Non-pigmented ciliary epithelial cell (primary cell): ENCODE results near the gene KRTAP10-6.
"Not testable (repeated sequence)": the region's sequence is repeated elsewhere in the genome, so short reads cannot be mapped to it uniquely, and the experiment has no call there.

Source experiments
- DNase-seq: peaks from one replicate; pipeline ENCODE4 v3.0.0-alpha.2; 2010; ENCODE audit warnings: low read depth

KRTAP10-6 gene

GRCh38 chr21:44578371-44579055 is 13.8 kb downstream of the KRTAP10-6 start:
- DNase-seq = no peak

- no peak for DNase-seq
These were observed 16.3 kb downstream of the KRTAP10-6 start for GRCh38 chr21:44576025-44576420.

- DNase-seq = no peak
These were observed 16.8 kb downstream of the KRTAP10-6 start for GRCh38 chr21:44575307-44576024.

DNA sequence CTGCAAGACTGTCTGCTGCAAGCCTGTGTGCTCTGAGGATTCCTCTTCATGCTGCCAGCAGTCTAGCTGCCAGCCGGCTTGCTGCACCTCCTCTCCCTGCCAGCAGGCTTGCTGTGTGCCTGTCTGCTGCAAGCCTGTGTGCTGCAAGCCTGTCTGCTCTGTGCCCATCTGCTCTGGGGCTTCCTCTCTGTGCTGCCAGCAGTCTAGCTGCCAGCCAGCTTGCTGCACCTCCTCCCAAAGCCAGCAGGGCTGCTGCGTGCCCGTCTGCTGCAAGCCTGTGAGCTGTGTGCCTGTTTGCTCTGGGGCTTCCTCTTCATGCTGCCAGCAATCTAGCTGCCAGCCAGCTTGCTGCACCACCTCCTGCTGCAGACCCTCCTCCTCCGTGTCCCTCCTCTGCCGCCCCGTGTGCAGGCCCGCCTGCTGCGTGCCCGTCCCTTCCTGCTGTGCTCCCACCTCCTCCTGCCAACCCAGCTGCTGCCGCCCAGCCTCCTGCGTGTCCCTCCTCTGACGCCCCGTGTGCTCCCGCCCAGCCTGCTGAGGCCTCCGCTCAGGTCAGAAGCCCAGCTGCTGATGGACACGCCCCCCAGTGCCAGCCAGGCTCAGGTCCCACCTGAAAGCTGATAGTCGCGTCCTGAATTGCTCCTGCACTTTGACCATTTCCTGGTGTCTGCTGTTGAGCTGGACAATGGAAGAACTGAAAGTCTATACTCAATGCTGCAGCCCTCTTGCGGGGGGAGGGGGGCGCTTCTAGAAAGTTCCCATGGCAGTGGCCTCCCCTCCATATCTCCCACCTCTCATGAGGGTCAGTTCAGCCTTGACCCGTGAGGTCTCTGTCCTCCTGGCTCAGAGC is 17.6 kb downstream of the KRTAP10-6 start:
- no peak for DNase-seq

DNA sequence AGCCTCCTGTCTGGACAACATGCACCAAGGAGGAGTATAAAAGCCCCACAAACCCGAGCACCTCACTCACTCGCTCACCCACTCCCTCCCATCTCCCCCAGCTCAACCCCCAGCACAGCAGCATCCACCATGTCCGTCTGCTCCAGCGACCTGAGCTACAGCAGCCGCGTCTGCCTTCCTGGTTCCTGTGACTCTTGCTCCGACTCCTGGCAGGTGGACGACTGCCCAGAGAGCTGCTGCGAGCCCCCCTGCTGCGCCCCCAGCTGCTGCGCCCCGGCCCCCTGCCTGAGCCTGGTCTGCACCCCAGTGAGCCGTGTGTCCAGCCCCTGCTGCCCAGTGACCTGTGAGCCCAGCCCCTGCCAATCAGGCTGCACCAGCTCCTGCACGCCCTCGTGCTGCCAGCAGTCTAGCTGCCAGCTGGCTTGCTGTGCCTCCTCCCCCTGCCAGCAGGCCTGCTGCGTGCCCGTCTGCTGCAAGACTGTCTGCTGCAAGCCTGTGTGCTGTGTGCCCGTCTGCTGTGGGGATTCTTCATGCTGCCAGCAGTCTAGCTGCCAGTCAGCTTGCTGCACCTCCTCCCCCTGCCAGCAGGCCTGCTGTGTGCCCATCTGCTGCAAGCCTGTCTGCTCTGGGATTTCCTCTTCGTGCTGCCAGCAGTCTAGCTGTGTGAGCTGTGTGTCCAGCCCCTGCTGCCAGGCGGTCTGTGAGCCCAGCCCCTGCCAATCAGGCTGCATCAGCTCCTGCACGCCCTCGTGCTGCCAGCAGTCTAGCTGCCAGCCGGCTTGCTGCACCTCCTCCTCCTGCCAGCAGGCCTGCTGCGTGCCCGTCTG is 18.5 kb downstream of the KRTAP10-6 start, which contains the start of gene KRTAP10-4:
KRTAP10-4 (plus strand) TSS at position 100 of the 827 bp plus-strand sequence; CDS start at position 130, 30 bp downstream.
- not testable (repeated sequence) for DNase-seq

DNA sequence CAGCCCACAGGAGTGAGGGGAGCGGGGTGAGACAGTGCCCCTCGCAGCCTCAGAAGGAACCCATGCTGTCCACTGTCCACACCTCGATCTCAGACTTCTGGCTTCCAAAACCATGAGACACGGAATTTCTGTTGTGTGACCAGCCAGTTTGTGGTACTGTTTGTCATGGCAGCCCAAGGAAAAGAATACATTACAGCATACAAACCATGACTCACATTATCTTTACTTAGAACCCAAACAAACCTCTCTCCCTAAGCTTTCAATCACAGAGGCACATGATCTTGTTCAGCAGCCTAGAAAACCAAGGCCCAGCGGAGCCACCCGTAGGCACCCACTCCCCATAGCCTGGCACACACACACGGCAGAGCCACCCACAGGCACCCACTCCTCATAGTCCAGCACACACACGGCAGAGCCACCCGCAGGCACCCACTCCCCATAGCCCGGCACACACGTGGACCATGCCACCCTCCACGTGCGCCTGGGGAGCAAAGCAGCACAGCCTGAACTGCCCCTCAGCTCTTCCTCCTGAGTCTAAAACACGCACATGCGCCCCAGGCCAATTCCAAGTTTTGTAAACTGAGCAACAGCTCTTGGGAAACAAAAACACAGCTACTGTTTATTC is 19.2 kb downstream of the KRTAP10-6 start:
- no peak for DNase-seq

DNA sequence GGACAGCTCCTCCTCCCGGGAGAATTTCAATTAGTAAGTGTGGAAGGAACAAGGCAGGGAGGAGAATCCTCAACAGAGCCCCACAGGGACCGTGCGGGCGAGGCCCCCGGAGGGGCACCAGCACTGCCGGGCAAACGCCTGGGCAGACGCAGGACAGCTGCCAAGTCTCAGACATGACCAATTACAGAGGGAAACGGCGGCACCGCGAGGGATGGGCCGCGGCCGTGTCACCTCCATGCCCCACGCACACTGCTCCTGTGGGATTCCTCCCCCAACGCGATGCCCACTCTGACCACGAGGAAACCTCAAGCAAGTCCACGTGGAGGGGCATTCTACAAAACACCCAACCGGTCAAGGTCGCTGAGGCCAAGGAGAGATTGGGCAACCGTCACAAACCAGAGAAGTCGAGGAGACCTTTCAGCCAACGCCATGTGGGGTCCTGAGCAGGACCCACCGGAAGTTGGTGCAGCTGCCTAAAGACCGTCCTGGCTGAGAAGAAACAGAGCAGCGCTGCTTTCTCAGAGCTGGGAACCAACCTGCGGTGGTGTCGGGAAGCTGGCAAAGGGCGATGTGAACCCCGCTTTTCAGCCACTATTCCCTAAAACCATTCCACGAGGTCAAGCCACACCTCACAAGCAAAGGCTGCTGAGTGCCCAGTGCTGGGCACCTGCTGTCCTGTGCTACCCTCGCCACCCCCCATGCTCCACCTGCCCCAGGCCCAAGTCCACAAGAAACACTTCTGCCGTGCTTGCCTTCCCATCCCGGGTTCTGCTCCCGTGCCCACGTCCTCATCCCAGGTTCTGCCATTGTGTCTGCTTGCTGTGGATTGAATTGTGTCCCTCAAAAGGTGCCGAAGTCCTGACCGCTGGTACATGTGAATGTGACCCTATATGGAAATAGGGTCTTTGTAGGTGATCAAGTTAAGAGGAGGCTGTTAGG is 20.2 kb downstream of the KRTAP10-6 start:
- no peak for DNase-seq

DNA sequence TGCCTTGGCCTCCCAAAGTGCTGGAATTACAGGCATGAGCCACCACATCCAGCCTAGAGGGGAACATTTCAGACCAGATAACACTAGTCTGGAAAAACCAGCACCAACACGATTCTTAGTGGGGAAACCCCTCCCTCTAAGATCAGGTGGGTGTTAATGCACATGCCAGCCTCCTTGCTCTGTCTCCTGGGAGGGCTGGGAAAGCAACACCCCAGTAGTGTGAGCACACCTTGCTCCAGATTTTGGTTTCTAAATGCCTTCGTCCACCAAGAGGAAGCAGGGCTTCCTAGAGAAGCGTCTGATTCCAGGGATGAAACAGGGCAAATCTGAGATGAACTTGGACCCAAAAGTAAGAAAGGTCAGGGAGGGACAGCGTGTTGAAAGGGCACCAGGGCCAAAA is 21.0 kb downstream of the KRTAP10-6 start:
- DNase-seq = no peak

DNA sequence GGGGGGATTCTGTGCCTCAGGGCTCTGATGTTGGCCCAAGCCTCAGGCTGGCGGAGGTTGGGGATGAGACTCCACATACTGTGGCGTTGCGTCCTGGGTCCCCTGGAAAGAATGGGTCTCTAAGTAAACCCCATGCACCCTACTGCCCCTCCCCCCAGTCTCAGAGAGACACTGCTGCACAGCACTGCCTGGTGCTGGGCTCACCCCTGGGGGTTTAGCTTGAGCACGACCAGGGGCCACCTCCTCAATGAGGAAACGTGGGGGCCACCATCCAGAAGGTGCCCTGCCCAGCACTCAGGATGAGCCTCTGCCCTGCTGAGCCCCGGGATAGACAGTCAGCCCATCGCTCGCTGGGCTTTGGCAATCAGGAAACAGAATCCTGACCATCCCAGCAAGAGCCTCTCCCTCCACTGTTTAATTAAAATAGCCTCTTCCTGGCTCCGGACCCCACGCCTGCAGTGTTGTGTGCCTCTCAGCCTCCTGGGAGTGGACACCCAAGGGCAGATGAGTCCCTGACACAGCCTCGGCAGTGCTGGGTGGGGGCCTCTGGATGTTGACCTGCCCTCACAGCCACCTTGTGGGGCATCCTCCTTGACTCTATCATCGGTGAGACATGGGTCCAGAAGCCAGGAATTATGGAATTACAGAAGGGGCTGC is 22.3 kb downstream of the KRTAP10-6 start:
- DNase-seq = no peak

GRCh38 chr21:44568667-44569556 is 23.4 kb downstream of the KRTAP10-6 start:
- no peak for DNase-seq

DNA sequence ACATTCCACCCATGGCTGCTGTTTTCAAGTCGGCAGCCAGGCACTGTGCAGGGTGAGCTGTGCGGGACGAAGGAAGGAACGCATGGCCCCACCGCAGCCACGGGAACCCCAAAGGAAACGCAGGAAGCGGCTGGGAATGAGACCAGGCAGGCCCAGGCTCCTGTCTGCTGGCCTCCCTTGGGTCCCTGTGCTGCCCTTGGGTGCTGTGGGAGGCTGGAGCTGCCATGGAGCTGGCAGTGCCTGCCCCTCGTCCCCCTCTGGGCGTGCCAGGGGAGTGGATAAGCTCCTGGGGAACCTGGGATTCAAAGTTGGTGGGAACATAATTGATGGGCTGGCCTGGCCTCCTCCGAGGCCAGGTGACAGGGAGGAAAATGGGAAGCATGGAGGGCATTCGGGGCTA is 24.0 kb downstream of the KRTAP10-6 start:
- DNase-seq = no peak

GRCh38 chr21:44567481-44568171 is 24.7 kb downstream of the KRTAP10-6 start:
- no peak for DNase-seq

DNA sequence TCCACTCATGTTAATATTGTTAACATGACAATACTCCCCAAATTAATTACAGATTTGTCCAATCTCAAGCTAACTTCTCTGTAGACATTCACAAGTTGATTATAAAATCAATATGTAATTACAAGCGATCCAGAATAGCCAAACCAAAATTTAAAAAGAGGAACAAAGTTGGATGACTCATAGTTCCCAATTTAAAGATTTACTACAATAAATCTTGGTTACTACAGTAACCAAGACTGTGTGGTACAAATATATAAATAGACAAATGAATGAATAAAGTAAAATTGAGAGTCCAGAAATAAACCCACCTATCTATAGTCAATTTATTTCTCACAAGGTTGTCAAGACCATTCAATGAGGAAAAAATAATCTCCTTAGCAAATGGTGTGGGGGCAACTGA is 25.9 kb downstream of the KRTAP10-6 start:
- DNase-seq = no peak

- no peak for DNase-seq
These were observed 27.3 kb downstream of the KRTAP10-6 start for GRCh38 chr21:44564886-44565598.

DNA sequence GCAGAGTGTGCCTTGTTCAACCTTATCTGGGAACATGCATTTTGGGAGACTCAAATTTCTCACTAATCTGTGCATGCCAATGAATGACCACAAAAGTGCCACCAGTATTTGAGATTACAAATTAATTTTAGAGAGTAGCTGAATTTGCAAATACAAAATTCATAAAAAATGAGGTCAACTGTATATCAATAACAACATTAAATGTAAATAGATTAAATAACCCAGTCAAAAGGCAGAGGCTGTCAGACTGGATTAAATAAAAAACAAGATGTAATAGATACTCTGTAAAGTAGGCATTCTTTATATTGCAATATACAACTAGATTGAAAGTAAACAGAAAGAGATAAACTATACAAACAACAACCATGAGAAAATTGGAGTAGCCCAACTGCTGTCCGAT is 28.2 kb downstream of the KRTAP10-6 start:
- no peak for DNase-seq

DNA sequence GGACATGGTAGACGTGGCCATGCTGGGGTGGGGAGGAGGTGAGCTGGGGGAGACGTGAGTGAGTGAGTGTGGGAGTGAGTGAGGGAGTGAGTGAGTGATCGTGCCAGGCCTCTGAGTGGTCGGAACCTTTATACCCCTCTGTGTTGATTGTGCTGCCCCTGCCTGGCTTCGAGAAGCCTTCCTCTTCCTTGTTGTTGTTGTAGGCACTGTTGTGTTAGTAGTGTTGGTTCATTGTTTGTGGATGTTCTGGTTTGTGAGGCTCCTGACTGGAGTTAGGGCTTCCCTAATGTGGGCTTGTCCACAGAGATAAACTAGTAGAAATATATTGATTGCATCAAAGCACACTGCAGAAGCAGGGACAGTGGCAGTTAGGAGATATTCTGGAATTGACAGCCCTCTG is 33.6 kb downstream of the KRTAP10-6 start, which contains the start of gene KRTAP10-3:
KRTAP10-3 (minus strand) TSS at position 101 of the 400 bp plus-strand sequence; CDS start at position 21, 80 bp downstream.
- no peak for DNase-seq

GRCh38 chr21:44558329-44558675 is 34.0 kb downstream of the KRTAP10-6 start:
- not testable (repeated sequence) for DNase-seq
